OCI-LY7 (cell line): ENCODE results near the gene CYTH3.

Experiments
- EZH2phosphoT487 ChIP-seq: fragments of 200-600 bp; sonication (generic); IDR thresholded peaks from 2 replicates; pipeline ENCODE4 v1.6.1; 2018; ENCODE audit warnings: low read depth, borderline replicate concordance, mild to moderate bottlenecking, mixed run types, antibody characterized with exemption, low read length, moderate library complexity, mixed read lengths
- TF ChIP-seq, protein P1 (sequence below): fragments of 200-600 bp; sonication (generic); conservative IDR thresholded peaks from 2 replicates; pipeline ENCODE4 v1.5.1; 2014; ENCODE audit warnings: mild to moderate bottlenecking, antibody characterized with exemption, low read length, moderate library complexity, mixed read lengths

DNA sequence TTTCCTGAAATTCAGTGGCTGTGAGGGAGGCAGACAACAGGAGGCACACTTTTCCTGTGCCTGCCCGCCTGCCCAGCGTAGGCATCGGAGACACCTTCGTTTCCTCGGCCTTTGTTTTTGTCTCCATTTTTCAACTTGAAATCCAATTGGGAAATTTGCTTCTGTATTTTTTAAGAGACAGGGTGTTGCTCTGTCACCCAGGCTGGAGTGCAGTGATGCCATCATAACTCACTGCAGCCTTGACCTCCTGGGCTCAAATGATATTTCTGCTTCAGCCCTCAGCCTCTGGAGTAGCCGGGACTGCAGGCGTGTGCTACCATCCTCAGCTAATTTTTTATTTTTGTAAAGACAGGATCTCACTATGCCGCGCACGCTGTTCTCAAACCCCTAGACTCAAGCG lies 116.8 kb downstream of the CYTH3 start:
- TF ChIP-seq, protein P1, sequence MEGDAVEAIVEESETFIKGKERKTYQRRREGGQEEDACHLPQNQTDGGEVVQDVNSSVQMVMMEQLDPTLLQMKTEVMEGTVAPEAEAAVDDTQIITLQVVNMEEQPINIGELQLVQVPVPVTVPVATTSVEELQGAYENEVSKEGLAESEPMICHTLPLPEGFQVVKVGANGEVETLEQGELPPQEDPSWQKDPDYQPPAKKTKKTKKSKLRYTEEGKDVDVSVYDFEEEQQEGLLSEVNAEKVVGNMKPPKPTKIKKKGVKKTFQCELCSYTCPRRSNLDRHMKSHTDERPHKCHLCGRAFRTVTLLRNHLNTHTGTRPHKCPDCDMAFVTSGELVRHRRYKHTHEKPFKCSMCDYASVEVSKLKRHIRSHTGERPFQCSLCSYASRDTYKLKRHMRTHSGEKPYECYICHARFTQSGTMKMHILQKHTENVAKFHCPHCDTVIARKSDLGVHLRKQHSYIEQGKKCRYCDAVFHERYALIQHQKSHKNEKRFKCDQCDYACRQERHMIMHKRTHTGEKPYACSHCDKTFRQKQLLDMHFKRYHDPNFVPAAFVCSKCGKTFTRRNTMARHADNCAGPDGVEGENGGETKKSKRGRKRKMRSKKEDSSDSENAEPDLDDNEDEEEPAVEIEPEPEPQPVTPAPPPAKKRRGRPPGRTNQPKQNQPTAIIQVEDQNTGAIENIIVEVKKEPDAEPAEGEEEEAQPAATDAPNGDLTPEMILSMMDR: no peak
- TF ChIP-seq EZH2phosphoT487: no peak
